Progenitor cell of endocrine pancreas (in vitro differentiated cells): Measurements from ENCODE around the gene DFFB. TPM values are rescaled to one million over a fixed set of nuclear protein-coding genes. Genes with fewer than 3 reads are reported as not detected.

ENCODE experiments used
- DNase-seq: peaks from one replicate; pipeline ENCODE4 v3.0.0; 2021; ENCODE audit warnings: low spot score; ENCODE audit not compliant: unreplicated experiment
- H3K27ac Mint-ChIP-seq: 2 replicates; pipeline ENCODE4 v1.8.0; 2021; ENCODE audit warnings: mild to moderate bottlenecking, moderate library complexity, mixed read lengths
- H3K27me3 Mint-ChIP-seq: 2 replicates; pipeline ENCODE4 v1.8.0; 2021; ENCODE audit warnings: mixed read lengths
- H3K36me3 Mint-ChIP-seq: 2 replicates; pipeline ENCODE4 v1.8.0; 2022; ENCODE audit warnings: mixed read lengths; ENCODE audit not compliant: insufficient read depth
- H3K4me1 Mint-ChIP-seq: 2 replicates; pipeline ENCODE4 v1.8.0; 2021; ENCODE audit warnings: low read depth, mixed read lengths
- H3K4me3 Mint-ChIP-seq: 2 replicates; pipeline ENCODE4 v1.8.0; 2021; ENCODE audit warnings: low read depth, mild to moderate bottlenecking, moderate library complexity, mixed read lengths
- H3K9me3 Mint-ChIP-seq: 2 replicates; pipeline ENCODE4 v1.8.0; 2021; ENCODE audit warnings: low read depth, mixed read lengths
- total RNA-seq: library from RNA; stranded (reverse); gene quantifications from 2 replicates; pipeline ENCODE4 v1.2.1, GENCODE V29; 2021
- TF ChIP-seq, protein P1 (sequence below): fragments of 200-600 bp; sonication (generic); IDR thresholded peaks from one replicate; pipeline ENCODE4 v1.5.0; 2021; ENCODE audit warnings: antibody characterized with exemption, mild to moderate bottlenecking; ENCODE audit not compliant: unreplicated experiment

DFFB gene
- total RNA-seq, 1 donor from 2014 or later = 11.9 TPM

DNA sequence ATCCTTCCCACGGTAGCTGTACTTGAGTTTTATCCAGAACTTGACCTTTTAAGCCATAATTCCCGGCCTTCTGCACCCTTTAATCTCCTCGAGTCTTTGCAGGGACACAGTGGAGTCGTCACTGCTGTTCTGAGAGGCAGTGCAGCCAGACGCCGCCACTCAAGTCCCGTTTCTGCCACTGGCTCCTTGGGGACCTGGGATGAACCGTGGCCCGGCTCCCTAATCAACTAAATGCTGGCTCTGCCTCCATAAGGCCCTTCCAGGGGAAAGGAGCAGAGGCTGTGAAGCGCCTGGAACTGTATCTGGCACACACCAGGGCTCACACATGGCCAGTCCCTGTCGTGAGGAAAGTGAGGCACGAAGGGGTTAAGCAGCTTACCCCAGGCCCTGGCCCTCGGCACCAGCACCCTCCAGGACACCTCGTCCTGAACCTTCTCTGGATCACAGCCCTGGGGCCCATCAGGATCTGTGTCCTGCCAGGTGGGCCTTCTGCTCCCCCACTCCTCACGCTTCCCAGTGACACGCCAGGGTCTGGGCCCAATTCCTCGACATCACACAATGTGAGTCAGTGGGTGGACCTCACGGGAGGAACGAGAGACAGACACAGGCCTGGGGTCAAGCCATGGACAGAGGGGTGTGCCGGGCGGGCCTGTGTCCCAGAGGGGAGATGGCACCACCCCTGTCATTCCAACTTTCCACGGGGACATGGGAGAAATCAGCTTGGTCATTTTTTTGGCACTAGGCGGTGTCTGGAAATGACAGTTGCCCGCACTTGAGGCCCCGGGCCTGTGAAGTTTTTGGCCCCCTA, 66.3 kb downstream of the DFFB start:
- no peak for DNase-seq
- H3K36me3 Mint-ChIP-seq = no peaks in the 10 kb centered on the region
- H3K27ac Mint-ChIP-seq = no peak overlapping the region
- peaks cover 16% of the 10 kb centered on the region for H3K27me3 Mint-ChIP-seq
- H3K4me3 Mint-ChIP-seq = no peak overlapping the region
- H3K4me1 Mint-ChIP-seq = no peaks in the 10 kb centered on the region
- H3K9me3 Mint-ChIP-seq = peaks cover 3% of the 10 kb centered on the region
- TF ChIP-seq, protein P1, sequence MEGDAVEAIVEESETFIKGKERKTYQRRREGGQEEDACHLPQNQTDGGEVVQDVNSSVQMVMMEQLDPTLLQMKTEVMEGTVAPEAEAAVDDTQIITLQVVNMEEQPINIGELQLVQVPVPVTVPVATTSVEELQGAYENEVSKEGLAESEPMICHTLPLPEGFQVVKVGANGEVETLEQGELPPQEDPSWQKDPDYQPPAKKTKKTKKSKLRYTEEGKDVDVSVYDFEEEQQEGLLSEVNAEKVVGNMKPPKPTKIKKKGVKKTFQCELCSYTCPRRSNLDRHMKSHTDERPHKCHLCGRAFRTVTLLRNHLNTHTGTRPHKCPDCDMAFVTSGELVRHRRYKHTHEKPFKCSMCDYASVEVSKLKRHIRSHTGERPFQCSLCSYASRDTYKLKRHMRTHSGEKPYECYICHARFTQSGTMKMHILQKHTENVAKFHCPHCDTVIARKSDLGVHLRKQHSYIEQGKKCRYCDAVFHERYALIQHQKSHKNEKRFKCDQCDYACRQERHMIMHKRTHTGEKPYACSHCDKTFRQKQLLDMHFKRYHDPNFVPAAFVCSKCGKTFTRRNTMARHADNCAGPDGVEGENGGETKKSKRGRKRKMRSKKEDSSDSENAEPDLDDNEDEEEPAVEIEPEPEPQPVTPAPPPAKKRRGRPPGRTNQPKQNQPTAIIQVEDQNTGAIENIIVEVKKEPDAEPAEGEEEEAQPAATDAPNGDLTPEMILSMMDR = no peak

DNA sequence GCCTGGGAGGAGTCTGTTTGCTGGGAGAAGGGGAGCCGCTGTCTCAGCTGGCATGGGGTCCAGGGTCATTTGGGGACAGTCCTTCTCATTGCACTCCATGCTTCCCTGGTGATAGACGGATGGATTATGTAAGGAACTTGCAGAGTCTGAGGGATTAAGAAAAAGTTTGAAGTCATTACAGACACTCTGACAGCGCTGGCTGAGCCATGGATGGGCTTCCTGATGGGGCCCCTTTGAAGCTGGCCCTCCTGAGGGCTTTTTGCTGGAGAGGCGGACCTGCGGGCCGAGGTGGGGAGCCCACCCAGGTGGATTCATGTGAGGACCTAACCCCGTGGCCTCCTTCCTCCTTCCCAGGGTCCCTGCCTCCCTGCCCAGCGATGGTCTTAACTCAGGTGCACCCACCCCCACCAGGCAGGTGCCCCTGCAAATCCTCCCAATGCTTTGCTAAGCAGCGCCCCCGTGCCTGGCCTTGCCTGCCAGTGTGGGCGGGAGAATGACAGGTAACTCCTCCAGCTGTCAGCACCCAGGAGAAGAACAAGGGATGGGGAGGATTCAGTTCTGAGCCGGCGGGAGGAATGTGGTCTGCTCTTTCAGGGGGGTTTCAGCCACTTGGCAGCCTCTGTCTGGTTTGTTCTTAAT, 67.0 kb downstream of the DFFB start:
- Mint-ChIP-seq H3K36me3 (no peaks in the 10 kb centered on the region), H3K9me3 (peaks cover 3% of the 10 kb centered on the region), H3K27ac (no peak overlapping the region), H3K4me1 (no peaks in the 10 kb centered on the region), H3K4me3 (no peak overlapping the region), H3K27me3 (peaks cover 17% of the 10 kb centered on the region)
- TF ChIP-seq, protein P1 = no peak
- DNase-seq = no peak

DNA sequence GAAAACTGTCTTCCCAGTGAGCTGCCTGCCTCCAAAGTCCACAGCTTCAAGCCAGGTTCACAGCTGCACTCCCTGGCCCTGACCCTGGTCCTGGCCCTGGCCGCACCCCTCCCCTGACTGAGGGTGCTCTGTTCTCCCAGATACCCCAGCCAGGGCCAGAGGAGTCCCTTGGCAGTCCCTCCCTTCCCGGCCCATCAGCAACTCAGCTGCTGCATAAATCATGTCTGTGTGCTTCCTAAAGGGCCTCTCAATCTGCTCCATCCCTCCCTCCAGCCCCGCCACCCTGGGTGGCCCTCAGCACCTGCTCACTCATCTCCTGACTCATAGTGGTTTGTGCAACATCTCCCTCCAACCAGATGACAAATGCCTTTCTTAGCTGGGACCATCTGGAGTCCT, 67.5 kb downstream of the DFFB start:
- no peak overlapping the region for H3K27ac Mint-ChIP-seq
- H3K4me1 Mint-ChIP-seq = no peaks in the 10 kb centered on the region
- peaks cover 3% of the 10 kb centered on the region for H3K9me3 Mint-ChIP-seq
- TF ChIP-seq, protein P1 = no peak
- peaks cover 17% of the 10 kb centered on the region for H3K27me3 Mint-ChIP-seq
- H3K36me3 Mint-ChIP-seq = no peaks in the 10 kb centered on the region
- no peak overlapping the region for H3K4me3 Mint-ChIP-seq
- no peak for DNase-seq

DNA sequence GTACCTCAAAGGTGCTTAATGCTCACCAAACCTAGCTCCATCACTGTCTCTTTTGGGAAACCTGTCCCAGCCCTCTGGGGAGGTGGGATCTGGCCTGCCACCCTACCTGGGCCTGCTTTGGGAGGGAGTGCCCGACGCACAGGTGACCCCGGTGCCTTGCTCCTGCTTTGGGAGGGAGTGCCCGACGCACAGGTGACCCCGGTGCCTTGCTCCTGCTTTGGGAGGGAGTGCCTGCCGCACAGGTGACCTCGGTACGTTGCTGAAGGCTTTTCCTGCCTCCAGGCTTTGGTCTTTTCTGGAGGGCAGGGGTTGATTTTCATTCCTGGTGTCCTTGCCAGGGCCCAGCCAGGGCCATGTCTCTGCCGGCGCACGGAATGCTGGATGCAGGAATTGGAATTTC, 68.0 kb downstream of the DFFB start:
- H3K4me3 Mint-ChIP-seq = no peak overlapping the region
- no peak for DNase-seq
- no peak overlapping the region for H3K27ac Mint-ChIP-seq
- TF ChIP-seq, protein P1 = no peak
- H3K9me3 Mint-ChIP-seq = peaks cover 3% of the 10 kb centered on the region
- peaks cover 17% of the 10 kb centered on the region for H3K27me3 Mint-ChIP-seq
- H3K4me1 Mint-ChIP-seq = no peaks in the 10 kb centered on the region
- no peaks in the 10 kb centered on the region for H3K36me3 Mint-ChIP-seq

DNA sequence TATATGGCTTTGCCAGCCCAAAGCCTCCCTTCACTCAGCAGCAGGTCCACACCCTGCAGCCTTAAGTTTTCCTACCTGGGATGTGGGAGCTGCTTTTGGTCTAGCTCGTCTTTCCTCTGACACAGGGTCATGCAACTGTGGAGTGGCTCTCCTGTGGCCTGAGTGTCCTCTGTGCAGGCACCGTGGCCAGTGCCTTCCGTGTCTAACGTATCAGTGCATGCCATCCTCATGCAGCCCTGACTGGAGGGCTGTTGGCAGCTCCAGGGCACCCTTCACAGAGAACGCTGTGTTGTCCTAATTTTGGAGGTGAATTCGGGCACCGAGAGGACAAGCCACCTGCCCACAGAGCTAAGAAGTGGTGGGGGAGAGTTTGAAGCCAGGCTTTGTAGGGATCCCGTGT, 68.5 kb downstream of the DFFB start:
- Mint-ChIP-seq H3K27ac (no peak overlapping the region), H3K4me3 (no peak overlapping the region), H3K36me3 (no peaks in the 10 kb centered on the region), H3K4me1 (no peaks in the 10 kb centered on the region), H3K27me3 (peaks cover 22% of the 10 kb centered on the region), H3K9me3 (peaks cover 3% of the 10 kb centered on the region)
- no peak for DNase-seq
- TF ChIP-seq, protein P1 = no peak
